ENCODE data around the gene PLEKHM2.

DNA sequence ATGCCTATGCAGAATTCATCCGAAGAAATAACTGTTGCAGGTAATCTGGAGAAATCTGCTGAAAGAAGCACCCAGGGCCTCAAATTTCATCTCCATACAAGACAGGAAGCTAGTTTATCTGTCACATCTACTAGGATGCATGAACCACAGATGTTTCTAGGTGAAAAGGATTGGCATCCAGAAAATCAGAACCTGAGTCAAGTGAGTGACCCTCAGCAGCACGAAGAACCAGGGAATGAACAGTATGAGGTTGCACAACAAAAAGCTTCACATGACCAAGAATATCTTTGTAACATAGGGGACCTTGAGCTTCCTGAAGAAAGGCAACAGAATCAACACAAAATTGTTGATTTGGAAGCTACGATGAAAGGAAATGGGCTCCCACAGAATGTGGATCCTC is 24.0 kb upstream of the PLEKHM2 start:
- TF ChIP-seq CTCF (IDR thresholded peaks at IDR 0.05) (no peak), POLR2A (IDR thresholded peaks at IDR 0.05) (no peak)

Data from lower leg skin (tissue), 3 donors.